NCI-H1048 (cell line): ENCODE measurements around the gene LFNG.

ENCODE experiments used
- DNase-seq: peaks from one replicate; lab custom pipeline; 2025; lab: John Stamatoyannopoulos, UW

LFNG gene

DNA sequence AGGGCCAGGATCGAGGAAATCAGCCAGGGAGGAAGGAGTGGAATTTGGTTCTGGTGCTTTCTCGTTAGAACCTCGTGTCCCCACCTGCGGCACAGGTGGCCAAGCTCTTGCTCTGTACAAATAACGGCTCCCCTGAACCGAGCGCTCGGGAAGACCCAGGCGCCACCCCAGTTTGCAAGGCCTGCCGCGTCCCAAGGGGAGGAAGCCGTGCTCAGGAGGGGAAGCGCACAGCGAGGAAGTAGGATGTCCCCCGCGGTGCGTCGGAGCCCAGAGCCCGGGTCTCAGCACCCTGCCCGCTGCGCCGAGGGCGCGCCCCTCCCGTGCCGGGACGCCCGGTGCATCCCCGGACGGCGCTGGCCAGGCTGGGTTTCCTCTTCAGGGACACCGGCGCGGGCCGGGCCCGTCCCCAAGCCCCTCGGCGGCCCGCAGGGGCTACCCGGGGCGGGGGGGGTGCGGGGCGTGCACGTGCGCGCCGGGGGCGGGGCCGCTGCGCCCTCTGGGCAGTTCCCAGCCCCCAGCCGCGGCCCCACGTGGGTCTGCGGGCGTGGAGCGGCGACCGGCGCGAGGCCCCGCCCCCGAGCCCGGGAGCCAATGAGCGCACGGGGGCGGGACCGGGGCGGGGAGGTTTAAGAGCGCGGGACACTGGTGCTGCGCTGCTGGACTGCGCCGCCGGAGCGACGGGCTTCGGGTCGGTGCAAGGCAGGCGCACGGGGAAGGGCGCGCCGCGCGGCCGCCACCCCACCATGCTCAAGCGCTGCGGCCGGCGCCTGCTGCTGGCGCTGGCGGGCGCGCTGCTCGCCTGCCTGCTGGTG is at the start of gene LFNG:
TSS of gene LFNG (plus strand) at position 656 of the 812 bp plus-strand sequence. CDS start at position 744, 88 bp downstream.
- DNase-seq = peak; percentile 62

- no peak for DNase-seq
Measured at GRCh38 chr7:2470204-2471021, 49.2 kb upstream of the LFNG start.

DNA sequence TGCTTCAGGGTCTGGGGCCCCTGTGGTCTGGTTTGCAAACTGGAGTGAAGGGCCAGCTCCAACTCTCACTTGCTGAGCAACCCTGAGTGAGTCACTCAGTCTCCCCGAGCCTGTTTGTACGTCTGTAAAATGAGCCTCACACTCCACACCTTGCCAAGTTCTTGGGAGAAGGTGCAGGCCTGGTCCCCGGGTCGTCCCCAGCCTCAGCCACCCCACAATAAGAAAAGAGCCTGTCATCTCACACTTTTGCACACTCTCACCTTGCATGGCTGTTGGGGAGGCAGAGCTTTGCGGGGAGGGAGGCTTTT is 48.6 kb upstream of the LFNG start:
- DNase-seq = no peak

DNA sequence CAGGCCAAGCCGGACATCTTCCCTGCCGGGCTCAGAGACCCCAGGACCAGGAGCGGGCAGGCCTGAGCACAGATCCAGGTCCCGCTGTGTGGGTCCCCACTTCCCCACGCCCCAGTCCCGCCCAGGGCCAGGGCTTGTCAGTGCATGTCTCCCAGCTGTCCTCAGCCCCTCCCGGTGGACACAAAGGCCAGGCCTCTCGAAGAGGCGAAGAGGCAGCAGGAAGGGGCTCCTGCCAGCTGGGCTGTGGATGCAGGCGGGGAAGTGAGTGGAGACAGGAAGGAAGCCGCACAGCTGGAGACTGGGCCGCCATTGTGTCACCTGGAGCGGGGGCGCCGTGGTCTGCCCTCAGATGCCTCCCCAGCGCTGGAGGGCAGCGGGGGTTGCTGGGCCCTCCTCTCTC is 48.2 kb upstream of the LFNG start:
- no peak for DNase-seq

GRCh38 chr7:2472739-2473138 is 46.8 kb upstream of the LFNG start:
- no peak for DNase-seq

GRCh38 chr7:2473496-2474180 is 45.9 kb upstream of the LFNG start:
- no peak for DNase-seq

DNA sequence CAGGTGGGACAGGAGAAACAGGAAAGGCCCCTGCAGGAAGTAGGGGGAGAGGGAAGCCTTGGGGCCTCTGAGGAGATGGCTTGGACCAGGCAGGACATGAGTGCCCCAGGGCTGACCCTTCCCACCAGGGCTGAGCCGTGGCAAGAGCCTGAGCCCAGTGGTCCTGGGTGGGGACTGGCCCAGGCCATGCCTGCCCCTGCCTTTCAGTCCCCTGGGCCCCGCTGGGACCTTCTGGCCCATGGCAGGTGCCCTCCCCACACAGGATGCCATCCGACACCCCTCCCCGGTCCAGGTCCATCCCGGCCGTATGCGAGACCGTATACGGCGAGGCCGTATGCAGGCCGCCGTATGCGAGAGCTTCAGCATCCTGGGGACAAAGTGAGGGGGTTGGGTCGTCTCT is 45.4 kb upstream of the LFNG start:
- DNase-seq = no peak

- no peak for DNase-seq
Measured at GRCh38 chr7:2474813-2475677, 44.5 kb upstream of the LFNG start.

GRCh38 chr7:2475678-2476015 is 43.9 kb upstream of the LFNG start:
- no peak for DNase-seq

DNA sequence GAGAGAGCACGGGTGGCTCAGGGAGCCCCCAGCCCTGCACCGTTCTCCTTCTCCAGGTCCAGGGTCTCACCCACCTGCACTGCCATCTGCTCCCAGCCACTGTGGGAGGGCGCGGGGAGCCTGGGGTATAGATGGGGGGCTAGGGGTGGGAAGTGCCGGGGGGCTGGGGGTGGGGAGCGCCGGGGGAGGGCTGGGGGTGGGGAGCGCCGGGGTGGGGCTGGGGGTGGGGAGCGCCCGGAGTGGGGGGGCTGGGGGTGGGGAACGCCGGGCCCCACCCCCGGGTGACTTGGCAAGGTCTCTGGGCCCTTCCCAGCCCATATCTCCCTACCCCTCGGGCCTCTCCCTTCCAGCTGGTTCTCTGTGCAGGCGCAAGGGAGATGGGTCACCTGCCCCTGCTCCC is 43.3 kb upstream of the LFNG start, which contains the start of gene GRIFIN:
TSS of gene GRIFIN (minus strand) at position 101 of the 400 bp plus-strand sequence. CDS start at position 86, 15 bp downstream.
- DNase-seq = no peak

DNA sequence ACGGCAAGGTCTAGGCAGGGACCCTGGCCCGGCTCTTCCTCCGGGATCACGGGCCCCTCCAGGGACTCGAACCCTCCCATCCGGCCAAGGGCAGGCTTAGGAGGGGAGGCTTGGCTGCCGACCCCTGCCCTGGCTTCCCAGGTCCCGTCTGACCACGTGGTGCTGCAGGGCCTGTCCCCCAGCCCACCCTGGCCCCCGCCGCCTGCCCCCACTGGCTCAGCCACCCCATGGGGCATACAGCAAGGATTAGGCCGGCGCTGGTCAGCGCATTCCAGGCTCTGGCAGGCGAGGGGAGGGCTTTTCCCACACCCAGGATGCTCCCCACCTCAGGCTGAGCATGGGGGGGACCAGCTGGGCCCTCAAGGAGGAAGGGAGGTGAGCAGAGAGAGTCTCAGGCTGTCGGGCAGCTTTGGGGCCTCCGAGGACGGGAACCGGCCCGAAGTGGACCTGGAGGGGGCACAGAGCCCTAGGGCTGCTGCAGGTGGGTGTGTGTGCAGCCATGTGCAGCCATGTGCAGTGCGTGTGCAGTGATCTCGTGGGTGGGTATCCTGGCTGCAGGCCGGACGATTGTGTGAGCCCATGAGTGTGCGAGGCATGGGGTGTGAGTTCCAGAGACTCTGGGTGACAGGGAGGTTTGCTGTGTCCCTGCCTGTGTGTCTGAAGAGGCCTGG is 42.7 kb upstream of the LFNG start:
- no peak for DNase-seq

GRCh38 chr7:2477447-2478398 is 41.9 kb upstream of the LFNG start:
- DNase-seq = no peak

- DNase-seq = no peak
Measured at GRCh38 chr7:2478399-2478785, 41.2 kb upstream of the LFNG start.

DNA sequence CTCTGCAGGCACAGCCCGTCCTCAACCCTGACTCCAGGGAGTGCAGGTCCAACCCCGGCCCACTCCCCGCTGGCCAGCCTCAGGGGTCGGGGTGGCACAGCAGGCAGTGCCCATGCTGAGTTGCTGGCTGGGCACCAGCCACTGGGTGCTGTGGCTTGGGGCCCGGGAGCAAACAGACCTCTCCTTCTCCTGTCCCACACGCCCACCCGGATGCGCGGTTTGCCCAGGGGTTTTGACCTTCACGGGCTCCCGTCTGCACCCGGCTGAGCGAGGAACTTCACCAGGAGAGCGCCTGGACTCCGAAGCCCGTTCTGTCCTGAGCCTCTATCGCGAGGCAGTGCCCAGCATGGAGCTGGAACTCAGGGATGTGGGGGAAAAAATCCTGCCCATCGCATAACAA is 40.8 kb upstream of the LFNG start:
- DNase-seq = no peak

DNA sequence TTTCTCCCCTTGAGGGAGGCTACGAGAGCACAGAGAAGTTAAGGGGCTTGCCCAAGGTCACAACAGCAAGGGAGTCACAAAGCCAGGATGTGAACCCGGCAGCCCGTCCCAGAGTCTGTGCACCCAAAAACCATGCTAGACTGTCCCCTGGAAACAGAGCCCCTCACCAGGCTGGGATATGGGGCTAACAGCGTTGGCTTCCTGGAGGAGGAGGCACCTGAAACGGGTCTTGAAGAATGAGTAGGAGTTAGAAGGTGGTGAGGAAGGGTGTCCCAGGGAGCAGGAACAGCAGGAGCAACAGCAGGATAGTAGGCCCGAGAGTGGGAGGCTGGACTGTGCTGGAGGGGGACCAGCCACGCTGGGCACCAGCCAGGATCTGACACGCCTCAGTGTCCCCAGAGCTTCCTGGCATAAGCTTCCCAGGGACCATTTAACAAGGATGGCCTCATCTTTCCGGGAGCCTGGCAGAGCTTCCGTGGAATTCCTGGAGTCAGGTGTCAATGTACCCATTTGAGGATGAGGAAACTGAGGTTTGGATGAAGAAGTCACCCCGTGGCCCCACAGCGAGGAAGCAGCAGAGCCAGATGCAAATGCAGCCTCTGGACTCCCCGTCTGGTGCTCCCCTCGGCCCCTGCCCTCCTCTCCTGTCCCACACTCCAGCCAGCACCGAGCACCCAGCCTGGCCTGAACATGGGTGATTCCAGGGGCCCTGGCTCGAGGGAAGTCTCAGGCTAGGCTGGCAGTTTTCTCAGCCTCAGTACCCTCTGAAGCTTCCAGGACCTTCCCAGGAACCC is 40.1 kb upstream of the LFNG start:
- DNase-seq = no peak

- no peak for DNase-seq
Measured at GRCh38 chr7:2480070-2480408, 39.5 kb upstream of the LFNG start.

- DNase-seq = no peak
Measured at GRCh38 chr7:2481195-2481594, 38.4 kb upstream of the LFNG start.

- no peak for DNase-seq
Measured at GRCh38 chr7:2482725-2483451, 36.7 kb upstream of the LFNG start.

DNA sequence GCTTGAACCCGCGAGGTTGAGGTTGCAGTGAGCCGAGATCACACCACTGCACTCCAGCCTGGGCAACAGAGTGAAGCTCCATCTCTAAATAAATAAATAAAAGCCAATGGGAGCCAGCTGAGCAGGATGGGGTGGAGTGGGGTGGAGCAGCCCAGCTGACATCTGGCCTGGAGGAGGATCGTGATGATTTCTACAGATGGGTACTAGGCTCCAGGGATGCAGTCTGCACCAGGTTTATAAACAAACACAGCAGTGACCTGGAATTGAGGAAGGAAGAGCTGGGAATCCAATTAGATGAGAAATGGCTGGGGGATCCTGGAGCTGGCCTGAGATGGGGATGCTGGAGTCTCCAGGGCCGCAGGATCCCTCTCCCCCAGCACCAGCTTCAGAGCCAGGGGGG is 36.1 kb upstream of the LFNG start:
- DNase-seq = no peak
